Measurements from ENCODE around the gene CFAP46.
"Not testable (repeated sequence)": the region's sequence is repeated elsewhere in the genome, so short reads cannot be mapped to it uniquely, and the experiment has no call there.

CFAP46 gene

GRCh38 chr10:132898391-132899053, 43.8 kb downstream of the CFAP46 start:
- no peak for DNase-seq

GRCh38 chr10:132897516-132898381, 44.6 kb downstream of the CFAP46 start:
- no peak for DNase-seq

GRCh38 chr10:132893786-132894185, 48.6 kb downstream of the CFAP46 start:
- not testable (repeated sequence) for DNase-seq

DNA sequence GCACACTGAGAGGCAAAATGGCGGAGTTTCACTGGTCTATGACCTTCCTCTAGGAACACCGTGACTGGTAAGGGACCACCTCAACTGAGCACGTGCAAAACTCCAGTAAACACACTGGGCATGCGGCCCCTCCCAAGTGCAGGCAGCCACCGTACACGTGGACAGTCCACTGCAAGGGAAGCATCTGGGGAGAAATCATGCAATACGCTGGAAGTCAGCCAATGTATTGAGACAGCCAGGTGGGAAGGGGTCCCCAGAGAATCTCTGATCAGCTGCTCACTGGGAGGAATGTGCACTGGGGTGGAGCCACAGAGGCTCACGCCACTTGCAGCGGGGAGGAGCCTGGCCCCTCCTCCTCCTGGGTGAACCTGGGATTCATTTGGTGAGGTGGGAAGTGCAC, 49.3 kb downstream of the CFAP46 start:
- DNase-seq, result no peak

GRCh38 chr10:132892004-132892403, 50.4 kb downstream of the CFAP46 start:
- no peak for DNase-seq

DNA sequence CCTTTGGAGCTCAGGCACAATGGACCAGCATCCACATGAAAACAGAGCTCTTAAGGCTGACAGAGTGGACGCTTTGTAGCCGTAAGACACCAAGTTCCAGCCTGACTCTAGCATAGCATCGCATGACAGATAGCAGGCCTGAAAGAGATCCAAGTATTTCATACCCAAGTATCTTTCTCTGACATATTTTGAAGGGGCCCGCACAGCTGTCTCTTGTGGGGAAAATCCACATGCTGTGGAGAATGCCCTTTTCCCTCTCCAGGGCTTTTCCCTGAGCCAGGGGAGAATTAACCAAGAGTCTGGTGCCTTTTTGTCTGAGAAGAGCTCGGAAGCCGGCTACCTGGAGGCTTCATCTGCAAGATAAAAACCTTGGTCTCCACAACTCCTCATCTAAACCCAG, 51.0 kb downstream of the CFAP46 start:
- DNase-seq, result no peak

DNA sequence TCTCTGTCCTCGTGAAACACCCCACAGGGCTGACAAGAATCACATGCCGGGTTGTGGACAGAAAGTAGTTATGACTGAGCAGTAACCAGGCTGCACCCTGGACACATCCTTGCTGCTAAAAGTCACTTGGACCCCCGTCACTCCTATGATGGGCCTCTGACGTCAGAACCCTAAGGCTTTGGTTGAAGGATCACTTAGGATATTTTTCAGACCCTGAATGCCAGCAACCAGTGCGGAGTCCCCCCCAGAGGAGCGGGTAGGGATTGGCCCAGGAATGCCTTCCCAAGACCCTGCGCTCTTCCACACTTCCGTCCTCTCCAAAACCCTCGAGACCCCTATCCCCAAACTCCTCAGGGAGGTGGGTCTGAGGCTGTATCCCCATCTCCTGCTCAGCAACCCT, 52.1 kb downstream of the CFAP46 start:
- DNase-seq, result no peak

- DNase-seq, result no peak
These were observed 52.8 kb downstream of the CFAP46 start for GRCh38 chr10:132889556-132889955.

- DNase-seq, result no peak
These were observed 53.4 kb downstream of the CFAP46 start for GRCh38 chr10:132888898-132889490.

- DNase-seq, result not testable (repeated sequence)
These were observed 53.9 kb downstream of the CFAP46 start for GRCh38 chr10:132888446-132888845.

GRCh38 chr10:132886211-132887099, 55.9 kb downstream of the CFAP46 start:
- no peak for DNase-seq

GRCh38 chr10:132885451-132886210, 56.7 kb downstream of the CFAP46 start:
- no peak for DNase-seq

GRCh38 chr10:132884691-132885271, 57.6 kb downstream of the CFAP46 start:
- no peak for DNase-seq

GRCh38 chr10:132884041-132884440, 58.3 kb downstream of the CFAP46 start:
- DNase-seq, result no peak

GRCh38 chr10:132883391-132883881, 58.9 kb downstream of the CFAP46 start:
- DNase-seq, result no peak

- DNase-seq, result no peak
These were observed 60.1 kb downstream of the CFAP46 start for GRCh38 chr10:132882069-132882951.

- no peak for DNase-seq
These were observed 61.0 kb downstream of the CFAP46 start for GRCh38 chr10:132881186-132881920.

DNA sequence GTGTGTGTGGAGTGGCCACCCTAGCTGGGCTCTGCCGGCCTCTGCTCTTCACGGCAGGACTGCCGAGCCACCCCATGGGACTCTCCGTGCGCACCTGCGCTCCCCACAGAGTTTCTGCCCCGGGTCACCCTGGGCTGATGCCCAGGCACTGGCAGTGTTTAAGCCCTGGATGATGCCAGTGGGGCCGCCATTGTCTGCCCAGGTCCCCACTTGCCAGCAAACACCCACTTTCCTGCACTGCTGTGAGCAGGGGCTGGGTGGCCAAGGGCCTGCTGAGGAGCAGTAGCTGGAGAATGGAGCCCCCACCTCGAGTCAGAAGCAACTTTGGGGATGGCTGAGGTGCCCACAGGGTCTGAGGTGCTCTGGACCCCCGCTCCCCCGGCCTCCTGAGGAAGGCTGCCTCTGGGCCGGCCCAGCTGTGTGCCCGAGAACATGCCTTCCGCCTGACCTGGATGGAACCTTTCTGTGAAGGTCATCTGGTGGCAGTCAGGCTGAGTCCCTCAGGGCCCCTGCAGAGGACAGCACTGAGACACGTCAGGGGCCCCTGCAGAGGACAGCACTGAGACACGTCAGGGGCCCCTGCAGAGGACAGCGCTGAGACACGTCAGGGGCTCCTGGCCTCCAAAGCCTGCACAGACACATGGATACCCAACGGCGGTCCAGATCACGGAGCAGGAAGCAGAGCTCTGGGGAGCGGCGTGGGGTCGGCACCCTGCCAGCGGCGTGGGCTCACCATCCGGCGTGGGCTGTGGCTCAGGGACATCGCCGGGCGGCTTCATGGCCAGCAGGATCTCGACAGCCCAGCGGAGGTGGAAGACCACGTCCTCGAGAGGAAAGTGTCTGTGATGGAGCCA, 62.0 kb downstream of the CFAP46 start:
- DNase-seq, result no peak

All from cortex of kidney (tissue), 1 donor.